ENCODE data around the gene DNAJA4. TPM values are rescaled to one million over a fixed set of nuclear protein-coding genes. Genes with fewer than 3 reads are reported as not detected.

Gene DNAJA4
- total and polyA plus RNA-seq, 9 of the 15 experiments (the other 6 are each of a cell fraction or from before 2014, with no cell fraction given) = 0.11 to 1.0 (median 0.16) TPM; not detected in 4

- TF ChIP-seq ZBTB49 (CRISPR knock-in tag; IDR thresholded peaks at IDR 0.05; ENCODE audit: borderline replicate concordance) (no peak), U2AF1 (optimal IDR thresholded peaks at IDR 0.05; ENCODE audit: low read depth, low read length) (no peak), SUPT5H (IDR thresholded peaks at IDR 0.05) (no peak)
Observed at GRCh38 chr15:78291052-78291451, 26.7 kb downstream of the DNAJA4 start (continued).

GRCh38 chr15:78291698-78292097 is 27.3 kb downstream of the DNAJA4 start:
- Histone ChIP-seq H3K79me2 (ENCODE audit: control insufficient read depth, insufficient read depth, low read length) (peaks cover 9% of the 10 kb centered on the region; the same call in 2 of the 3 replicates), H3K4me2 (ENCODE audit: insufficient read depth, low read length) (no peak overlapping the region), H3K4me1 (replicated peaks in 1 of 2; ENCODE audit: control insufficient read depth in 2 of 2, insufficient read depth in 2 of 2, low read length in 2 of 2) (no peaks in the 10 kb centered on the region), H4K20me1 (replicated peaks; ENCODE audit: control insufficient read depth, insufficient read depth, low read length) (no peaks in the 10 kb centered on the region), H3K27ac (ENCODE audit: extremely low read depth, low read depth, low read length) (no peak overlapping the region), H3K9me1 (ENCODE audit: control insufficient read depth, insufficient read depth, low read length) (no peaks in the 10 kb centered on the region), H3K27me3 (ENCODE audit: control insufficient read depth in 2 of 2, insufficient read depth in 2 of 2, low read length in 2 of 2) (no peaks in the 10 kb centered on the region), H3K9ac (ENCODE audit: insufficient read depth in 1 of 2, low read depth in 2 of 2, low read length in 2 of 2) (no peak overlapping the region), H3K36me3 (ENCODE audit: control insufficient read depth, insufficient read depth, low read length) (peaks cover 89% of the 10 kb centered on the region), H2AFZ (ENCODE audit: low read depth, low read length) (no peak overlapping the region), H3K9me3 (replicated peaks; ENCODE audit: control insufficient read depth, insufficient read depth, low read depth, low read length) (no peaks in the 10 kb centered on the region), H3K4me3 (no peak overlapping the region)
- no TSS peak for BruUV-seq (replicated peaks)
- ChIA-PET POLR2A (interaction anchor here (0.6 to 1.9 kb wide), 4 partner anchors 8 to 41 kb away, joined by 3 to 9 read pairs (median 5); partner anchors contain the start of gene SKIC8), CTCF (ENCODE audit: low intra/inter-chr PET ratio) (no interaction called here)
- WGBS (ENCODE audit: insufficient coverage, low coverage, missing lambda C conversion rate) = 97% methylated on average over 2 of the region's 2 CpGs
- FAIRE-seq (no peak), DNase-seq (ENCODE audit: extremely low read depth in 1 of 4, low spot score in 3 of 4) (no peak), ATAC-seq (no peak)
- in situ Hi-C loops (cut with MboI) = no loop called here
- intact Hi-C loops (cut with micrococcal nuclease) = no loop called here
- TF ChIP-seq ZNF280A (IDR thresholded peaks at IDR 0.05; ENCODE audit: low read depth, partially characterized antibody) = no peak
- no peak for TF ChIP-seq ZHX1 (conservative IDR thresholded peaks at IDR 0.05; ENCODE audit: low read length)
- no peak for TF ChIP-seq ZNF217 (CRISPR knock-in tag; IDR thresholded peaks at IDR 0.05)
- TF ChIP-seq FOSL1 (tag; conservative IDR thresholded peaks at IDR 0.05) = 0 out of 2 replicates have a peak, but pooled peaks have one; percentile 37
- no peak for TF ChIP-seq JUN (IDR thresholded peaks at IDR 0.05; ENCODE audit: borderline replicate concordance, low read depth, low read length)
- no peak for TF ChIP-seq JUN (CRISPR knock-in tag; IDR thresholded peaks at IDR 0.05; ENCODE audit: borderline replicate concordance)
- TF ChIP-seq ZNF518B (CRISPR knock-in tag; IDR thresholded peaks at IDR 0.05) = no peak
- no peak for TF ChIP-seq MCM2 (IDR thresholded peaks at IDR 0.05; ENCODE audit: low read depth)

Measured in K562 (cell line).